ENCODE results near the gene TGFA.

The TGFA gene

DNA sequence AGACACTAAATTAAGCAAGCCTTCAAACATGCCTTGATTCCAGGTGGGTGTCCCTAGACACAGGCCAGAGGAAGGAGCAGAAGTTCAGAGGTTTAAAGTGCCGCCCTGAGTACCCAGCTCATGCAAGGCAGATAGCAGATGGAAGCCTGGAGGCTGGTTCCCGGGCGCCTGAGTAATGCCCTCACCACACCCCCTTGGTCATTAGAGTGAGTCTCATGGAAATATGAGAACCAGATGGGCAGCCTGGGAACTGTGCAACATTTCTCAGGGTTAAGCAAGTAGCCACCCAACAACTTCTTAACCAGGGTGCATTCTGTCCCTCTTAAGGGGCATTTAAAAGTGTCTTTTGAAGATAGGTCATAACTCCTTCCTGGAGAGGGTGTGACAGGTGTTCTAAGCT lies 44.1 kb downstream of the TGFA start:
- no peaks in the 10 kb centered on the region for H3K27me3 ChIP-seq (ENCODE audit: low read depth, low read length)

DNA sequence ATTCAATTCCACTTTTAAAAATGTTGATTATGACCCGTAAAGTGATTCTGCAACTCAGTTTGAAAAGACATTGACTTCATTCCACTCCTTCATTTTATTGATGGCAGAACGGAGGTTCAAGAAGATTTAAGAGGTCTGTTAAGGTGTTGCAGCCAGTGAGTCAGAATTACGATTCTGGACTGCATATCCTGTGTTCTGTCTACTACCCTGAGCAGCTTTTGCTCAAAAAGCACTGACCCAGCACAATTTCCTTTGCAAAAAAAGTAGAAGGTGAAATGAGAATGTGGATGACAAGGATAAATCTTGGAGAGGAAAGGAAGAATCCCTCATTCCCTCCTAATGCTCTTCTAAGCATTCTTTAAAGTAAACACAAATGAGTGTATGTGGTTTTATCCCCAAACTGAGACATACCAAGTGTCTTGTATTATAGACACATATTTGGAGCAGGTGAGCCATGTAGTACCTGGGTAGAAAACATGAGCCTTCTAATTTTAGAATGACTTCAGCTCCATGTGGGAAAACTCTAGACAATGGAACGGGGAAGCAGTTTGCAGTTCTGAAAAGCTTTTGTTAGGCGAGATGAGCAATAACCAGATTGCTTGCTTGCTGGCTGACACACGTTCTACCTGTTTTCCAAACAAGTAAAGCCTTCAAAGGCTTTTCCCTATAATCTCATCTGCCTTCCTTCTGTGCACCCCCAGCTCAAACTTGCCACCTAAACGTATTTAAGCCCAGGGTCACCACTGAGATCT lies 44.7 kb downstream of the TGFA start:
- H3K27me3 ChIP-seq (ENCODE audit: low read depth, low read length), result no peaks in the 10 kb centered on the region
- H3K4me3 ChIP-seq (ENCODE audit: low read depth in 1 of 2, low read length in 2 of 2), result no peak overlapping the region
- no peak overlapping the region for H3K27ac ChIP-seq (ENCODE audit: low read length)
- no peaks in the 10 kb centered on the region for H3K4me1 ChIP-seq (ENCODE audit: control insufficient read depth in 1 of 2, insufficient read depth in 2 of 2, low read length in 2 of 2)
- no peaks in the 10 kb centered on the region for H3K36me3 ChIP-seq (ENCODE audit: control insufficient read depth in 1 of 2, insufficient read depth in 2 of 2, low read length in 2 of 2)
- H3K9me3 ChIP-seq (ENCODE audit: control insufficient read depth in 1 of 2, low read length in 2 of 2), result no peaks in the 10 kb centered on the region

More for the DNA sequence above, 44.1 kb downstream of the TGFA start:
- no peaks in the 10 kb centered on the region for H3K9me3 ChIP-seq (ENCODE audit: control insufficient read depth in 1 of 2, low read length in 2 of 2)
- H3K4me1 ChIP-seq (ENCODE audit: control insufficient read depth in 1 of 2, insufficient read depth in 2 of 2, low read length in 2 of 2), result no peaks in the 10 kb centered on the region
- H3K27ac ChIP-seq (ENCODE audit: low read length), result no peak overlapping the region
- H3K36me3 ChIP-seq (ENCODE audit: control insufficient read depth in 1 of 2, insufficient read depth in 2 of 2, low read length in 2 of 2), result no peaks in the 10 kb centered on the region
- no peak overlapping the region for H3K4me3 ChIP-seq (ENCODE audit: low read depth in 1 of 2, low read length in 2 of 2)

DNA sequence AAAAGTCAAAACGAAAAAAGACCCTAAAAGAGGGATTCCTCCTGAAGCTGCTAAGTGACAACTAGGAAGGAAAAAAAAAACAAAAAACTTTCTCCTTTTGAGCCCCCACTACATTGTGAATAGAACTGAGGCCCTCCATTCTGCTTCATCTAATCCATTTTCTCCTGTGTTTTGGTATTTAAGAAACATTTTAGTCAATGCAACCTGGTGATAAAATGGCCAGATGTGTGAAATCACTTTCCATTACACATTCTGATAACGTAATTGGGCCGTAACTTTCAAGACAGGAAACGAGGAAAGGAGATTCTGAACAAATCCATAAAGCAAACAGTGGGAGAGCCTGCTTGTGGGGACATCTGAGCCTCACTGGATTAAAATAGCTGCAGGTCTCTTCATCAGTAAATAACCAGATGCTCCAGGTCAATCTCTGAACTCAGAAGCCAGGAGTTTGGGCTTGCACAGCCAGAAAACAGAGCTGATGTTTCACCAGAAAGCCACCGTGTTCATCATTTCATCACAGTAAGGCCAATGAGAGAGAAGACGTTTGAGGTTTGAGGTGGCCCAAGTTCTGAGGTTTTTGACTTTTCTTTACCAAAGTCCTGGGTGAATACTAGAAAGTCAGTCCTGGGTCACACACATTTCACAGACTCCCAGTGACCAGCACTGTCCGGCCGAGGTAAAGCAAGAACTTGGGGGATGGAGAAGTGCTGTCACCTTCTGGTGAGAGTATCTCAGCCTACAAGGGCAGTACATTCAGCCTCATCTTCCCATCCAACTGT lies 47.8 kb downstream of the TGFA start:
- Histone ChIP-seq H3K4me3 (ENCODE audit: low read depth in 1 of 2, low read length in 2 of 2) (no peak overlapping the region), H3K27me3 (ENCODE audit: low read depth, low read length) (no peaks in the 10 kb centered on the region), H3K9me3 (ENCODE audit: control insufficient read depth in 1 of 2, low read length in 2 of 2) (no peaks in the 10 kb centered on the region), H3K4me1 (ENCODE audit: control insufficient read depth in 1 of 2, insufficient read depth in 2 of 2, low read length in 2 of 2) (no peaks in the 10 kb centered on the region), H3K36me3 (ENCODE audit: control insufficient read depth in 1 of 2, insufficient read depth in 2 of 2, low read length in 2 of 2) (no peaks in the 10 kb centered on the region), H3K27ac (ENCODE audit: low read length) (no peak overlapping the region)

DNA sequence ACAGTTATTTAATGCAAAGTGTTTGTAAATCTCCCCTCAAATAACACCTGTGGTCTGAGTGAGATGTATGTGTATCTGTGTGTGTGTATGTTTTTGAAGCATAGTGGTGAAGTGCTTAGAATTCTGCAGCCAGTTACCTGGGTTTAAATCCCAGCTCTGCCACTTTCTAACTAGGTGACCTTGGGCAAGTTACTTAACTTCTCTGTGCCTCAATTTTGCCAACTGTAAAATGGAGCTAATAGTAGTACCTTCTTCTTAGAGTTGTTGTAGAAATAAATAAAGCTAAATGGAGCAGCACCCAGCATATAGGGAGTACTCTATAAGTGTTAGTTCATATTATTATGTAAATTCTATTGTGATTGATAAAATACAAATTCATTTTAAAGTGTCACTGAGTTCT lies 48.9 kb downstream of the TGFA start:
- H3K9me3 ChIP-seq (ENCODE audit: control insufficient read depth in 1 of 2, low read length in 2 of 2), result no peaks in the 10 kb centered on the region
- H3K4me1 ChIP-seq (ENCODE audit: control insufficient read depth in 1 of 2, insufficient read depth in 2 of 2, low read length in 2 of 2), result no peaks in the 10 kb centered on the region
- H3K27me3 ChIP-seq (ENCODE audit: low read depth, low read length), result no peaks in the 10 kb centered on the region
- no peaks in the 10 kb centered on the region for H3K36me3 ChIP-seq (ENCODE audit: control insufficient read depth in 1 of 2, insufficient read depth in 2 of 2, low read length in 2 of 2)
- H3K4me3 ChIP-seq (ENCODE audit: low read depth in 1 of 2, low read length in 2 of 2), result no peak overlapping the region
- H3K27ac ChIP-seq (ENCODE audit: low read length), result no peak overlapping the region

DNA sequence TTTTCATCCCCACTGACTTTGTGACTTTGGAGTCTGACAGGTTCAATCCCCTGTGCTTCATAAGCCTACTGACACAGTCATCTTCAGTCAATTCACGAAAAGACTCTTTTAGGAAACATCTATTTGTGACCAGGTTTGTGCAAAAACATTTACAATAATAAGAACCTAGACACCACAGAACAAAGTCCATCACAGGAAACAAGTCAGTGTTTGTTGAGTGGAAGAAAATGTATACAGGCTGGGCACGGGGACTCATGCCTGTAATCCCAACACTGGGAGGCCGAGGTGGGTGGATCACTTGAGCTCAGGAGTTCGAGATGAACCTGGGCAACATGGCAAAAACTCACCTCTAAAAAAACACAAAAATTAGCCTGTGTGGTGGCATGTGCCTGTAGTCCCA lies 49.7 kb downstream of the TGFA start:
- Histone ChIP-seq H3K36me3 (ENCODE audit: control insufficient read depth in 1 of 2, insufficient read depth in 2 of 2, low read length in 2 of 2) (no peaks in the 10 kb centered on the region), H3K4me3 (ENCODE audit: low read depth in 1 of 2, low read length in 2 of 2) (no peak overlapping the region), H3K27me3 (ENCODE audit: low read depth, low read length) (no peaks in the 10 kb centered on the region), H3K4me1 (ENCODE audit: control insufficient read depth in 1 of 2, insufficient read depth in 2 of 2, low read length in 2 of 2) (no peaks in the 10 kb centered on the region), H3K27ac (ENCODE audit: low read length) (no peak overlapping the region), H3K9me3 (ENCODE audit: control insufficient read depth in 1 of 2, low read length in 2 of 2) (no peaks in the 10 kb centered on the region)

DNA sequence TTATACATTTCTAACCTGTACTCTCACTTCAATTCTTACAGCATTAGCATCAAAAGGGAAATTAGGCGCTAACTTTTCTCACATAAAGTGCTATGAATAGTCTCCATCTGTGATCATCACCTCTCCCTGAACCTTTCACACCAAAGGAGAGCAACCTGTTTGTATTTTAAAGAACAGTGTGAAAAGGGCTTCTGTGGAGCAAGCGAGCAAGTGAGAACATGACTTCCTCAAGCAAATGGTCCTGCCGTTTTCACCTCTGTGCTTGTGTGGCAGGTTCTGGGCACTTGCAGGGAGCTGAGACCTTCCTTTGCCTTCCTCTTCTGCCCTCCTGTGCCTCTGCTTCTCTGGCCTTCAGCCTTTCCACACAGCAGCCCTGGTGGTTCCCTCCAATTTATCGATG lies 51.9 kb downstream of the TGFA start:
- Histone ChIP-seq H3K36me3 (ENCODE audit: control insufficient read depth in 1 of 2, insufficient read depth in 2 of 2, low read length in 2 of 2) (no peaks in the 10 kb centered on the region), H3K27me3 (ENCODE audit: low read depth, low read length) (no peaks in the 10 kb centered on the region), H3K4me3 (ENCODE audit: low read depth in 1 of 2, low read length in 2 of 2) (no peak overlapping the region), H3K27ac (ENCODE audit: low read length) (no peak overlapping the region), H3K4me1 (ENCODE audit: control insufficient read depth in 1 of 2, insufficient read depth in 2 of 2, low read length in 2 of 2) (no peaks in the 10 kb centered on the region), H3K9me3 (ENCODE audit: control insufficient read depth in 1 of 2, low read length in 2 of 2) (no peaks in the 10 kb centered on the region)

DNA sequence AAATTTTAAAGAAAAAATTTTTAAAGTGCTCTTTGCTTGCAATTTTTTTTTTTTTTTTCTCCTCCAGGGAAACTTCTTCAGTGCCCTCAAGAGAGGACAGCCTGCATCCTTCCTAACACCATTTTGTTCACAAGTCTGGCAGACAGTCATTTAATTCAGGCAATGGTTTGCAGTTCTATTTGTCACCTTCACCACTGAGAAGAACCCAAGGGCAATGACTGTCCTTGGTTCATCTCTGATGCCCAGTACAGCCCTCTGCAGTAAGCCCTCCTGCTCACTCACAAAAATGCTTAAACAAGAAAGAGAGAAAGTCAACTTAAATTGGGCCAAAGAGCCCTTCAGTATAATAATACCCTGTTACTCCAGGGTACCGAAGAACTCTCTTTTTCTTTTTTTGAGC lies 52.4 kb downstream of the TGFA start:
- no peak overlapping the region for H3K4me3 ChIP-seq (ENCODE audit: low read depth in 1 of 2, low read length in 2 of 2)
- H3K9me3 ChIP-seq (ENCODE audit: control insufficient read depth in 1 of 2, low read length in 2 of 2), result no peaks in the 10 kb centered on the region
- H3K4me1 ChIP-seq (ENCODE audit: control insufficient read depth in 1 of 2, insufficient read depth in 2 of 2, low read length in 2 of 2), result no peaks in the 10 kb centered on the region
- H3K36me3 ChIP-seq (ENCODE audit: control insufficient read depth in 1 of 2, insufficient read depth in 2 of 2, low read length in 2 of 2), result no peaks in the 10 kb centered on the region
- no peak overlapping the region for H3K27ac ChIP-seq (ENCODE audit: low read length)
- no peaks in the 10 kb centered on the region for H3K27me3 ChIP-seq (ENCODE audit: low read depth, low read length)

DNA sequence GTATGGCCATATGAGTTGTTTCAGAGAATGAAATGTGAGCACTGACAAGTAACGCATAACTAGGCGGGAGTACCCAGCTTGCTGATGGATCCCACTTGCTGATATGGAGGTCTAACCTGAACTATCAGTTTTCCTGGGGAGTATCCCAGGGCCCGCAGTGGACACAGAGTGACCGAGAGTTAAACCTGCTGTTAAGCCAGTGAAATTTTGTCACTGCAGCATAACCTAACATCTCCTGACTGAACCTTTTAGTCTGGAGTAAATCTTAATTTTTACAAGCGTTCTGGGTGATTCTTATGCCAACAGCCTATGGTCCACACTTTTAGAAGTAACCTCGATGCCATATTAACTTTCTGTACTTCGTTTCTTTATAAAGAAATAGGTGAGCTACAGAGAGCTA lies 54.4 kb downstream of the TGFA start:
- no peak overlapping the region for H3K27ac ChIP-seq (ENCODE audit: low read length)
- H3K4me1 ChIP-seq (ENCODE audit: control insufficient read depth in 1 of 2, insufficient read depth in 2 of 2, low read length in 2 of 2), result no peaks in the 10 kb centered on the region
- no peaks in the 10 kb centered on the region for H3K36me3 ChIP-seq (ENCODE audit: control insufficient read depth in 1 of 2, insufficient read depth in 2 of 2, low read length in 2 of 2)
- no peaks in the 10 kb centered on the region for H3K9me3 ChIP-seq (ENCODE audit: control insufficient read depth in 1 of 2, low read length in 2 of 2)
- no peaks in the 10 kb centered on the region for H3K27me3 ChIP-seq (ENCODE audit: low read depth, low read length)
- no peak overlapping the region for H3K4me3 ChIP-seq (ENCODE audit: low read depth in 1 of 2, low read length in 2 of 2)

DNA sequence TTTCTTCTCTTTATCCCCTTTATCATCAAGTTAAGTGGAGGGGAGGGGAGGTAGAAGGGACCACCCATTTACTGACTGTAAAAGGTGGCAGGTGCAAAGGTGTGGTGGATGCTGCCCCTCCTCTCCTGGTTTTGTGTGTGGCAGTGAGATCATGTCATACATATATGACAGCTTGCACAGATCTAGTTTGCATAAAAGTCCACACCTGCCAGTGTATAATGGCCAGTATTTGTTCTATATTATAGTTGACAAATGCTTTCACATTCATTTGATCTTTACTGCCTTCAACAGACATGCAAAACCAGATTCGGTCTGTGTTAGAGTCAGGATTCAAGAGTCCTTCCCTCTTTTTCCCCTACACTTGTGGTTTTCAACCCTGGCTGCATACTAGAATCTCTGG lies 55.1 kb downstream of the TGFA start:
- Histone ChIP-seq H3K4me1 (ENCODE audit: control insufficient read depth in 1 of 2, insufficient read depth in 2 of 2, low read length in 2 of 2) (no peaks in the 10 kb centered on the region), H3K36me3 (ENCODE audit: control insufficient read depth in 1 of 2, insufficient read depth in 2 of 2, low read length in 2 of 2) (no peaks in the 10 kb centered on the region), H3K9me3 (ENCODE audit: control insufficient read depth in 1 of 2, low read length in 2 of 2) (no peaks in the 10 kb centered on the region), H3K27ac (ENCODE audit: low read length) (no peak overlapping the region), H3K27me3 (ENCODE audit: low read depth, low read length) (no peaks in the 10 kb centered on the region), H3K4me3 (ENCODE audit: low read depth in 1 of 2, low read length in 2 of 2) (no peak overlapping the region)

DNA sequence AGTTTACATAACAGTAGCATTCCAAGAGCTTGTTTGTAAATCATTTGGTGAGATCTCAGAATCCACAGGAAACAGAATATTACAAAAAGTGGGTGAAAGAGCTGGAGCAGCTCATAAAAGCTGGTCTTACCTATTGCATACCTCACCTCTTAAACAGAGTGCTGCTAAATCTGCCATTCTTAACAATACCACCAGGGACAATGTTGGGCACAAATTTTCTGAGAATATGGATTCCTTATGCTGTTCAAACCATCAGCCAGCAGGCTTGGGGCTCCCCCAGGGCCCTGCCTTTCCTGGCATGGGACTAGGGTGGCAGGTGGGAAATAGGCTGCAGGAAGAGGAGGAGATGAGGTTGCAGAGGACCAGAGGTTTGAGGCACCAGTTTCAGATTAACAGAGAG lies 55.6 kb downstream of the TGFA start:
- Histone ChIP-seq H3K36me3 (ENCODE audit: control insufficient read depth in 1 of 2, insufficient read depth in 2 of 2, low read length in 2 of 2) (no peaks in the 10 kb centered on the region), H3K9me3 (ENCODE audit: control insufficient read depth in 1 of 2, low read length in 2 of 2) (no peaks in the 10 kb centered on the region), H3K27ac (ENCODE audit: low read length) (no peak overlapping the region), H3K4me1 (ENCODE audit: control insufficient read depth in 1 of 2, insufficient read depth in 2 of 2, low read length in 2 of 2) (no peaks in the 10 kb centered on the region), H3K4me3 (ENCODE audit: low read depth in 1 of 2, low read length in 2 of 2) (no peak overlapping the region), H3K27me3 (ENCODE audit: low read depth, low read length) (no peaks in the 10 kb centered on the region)

DNA sequence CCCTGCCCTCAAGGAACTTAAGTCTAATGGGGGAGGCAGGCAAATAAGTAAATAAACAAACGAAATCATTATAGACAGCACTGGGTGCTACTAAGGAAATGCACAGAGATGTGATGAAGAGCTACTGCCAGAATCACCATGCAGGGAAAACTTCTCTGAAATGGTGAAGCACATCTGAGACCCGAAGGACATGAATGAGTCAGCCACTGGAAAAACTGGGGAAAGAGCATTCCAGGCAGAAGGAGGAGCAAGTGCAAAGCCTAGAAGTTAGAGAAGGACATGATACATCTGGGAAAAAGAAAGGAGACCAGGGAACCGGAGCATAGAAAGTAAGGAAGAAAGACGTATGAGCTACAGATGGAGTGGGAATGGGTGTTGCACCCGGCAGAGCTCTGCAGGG lies 56.8 kb downstream of the TGFA start:
- no peak overlapping the region for H3K27ac ChIP-seq (ENCODE audit: low read length)

More for the DNA sequence above, 56.8 kb downstream of the TGFA start:
- H3K9me3 ChIP-seq (ENCODE audit: control insufficient read depth in 1 of 2, low read length in 2 of 2), result no peaks in the 10 kb centered on the region
- no peaks in the 10 kb centered on the region for H3K36me3 ChIP-seq (ENCODE audit: control insufficient read depth in 1 of 2, insufficient read depth in 2 of 2, low read length in 2 of 2)
- H3K27me3 ChIP-seq (ENCODE audit: low read depth, low read length), result no peaks in the 10 kb centered on the region
- no peak overlapping the region for H3K4me3 ChIP-seq (ENCODE audit: low read depth in 1 of 2, low read length in 2 of 2)
- H3K4me1 ChIP-seq (ENCODE audit: control insufficient read depth in 1 of 2, insufficient read depth in 2 of 2, low read length in 2 of 2), result no peaks in the 10 kb centered on the region
